ENCODE data around the gene AVPR2. TPM values are rescaled to one million over a fixed set of nuclear protein-coding genes. Genes with fewer than 3 reads are reported as not detected.
A peak's percentile ranks its signal among the peaks of the same experiment; 100 is the strongest.

The AVPR2 gene
- total and polyA plus RNA-seq, 5 donors = 1.6 to 4.1 (median 2.7) TPM

- peaks cover 4% of the 10 kb centered on the region for H3K4me1 ChIP-seq (ENCODE audit: control insufficient read depth, insufficient read depth, low read length)
- intact Hi-C loops (cut with DNase I) = no loop called here
- no peak overlapping the region for H3K4me3 ChIP-seq (ENCODE audit: low read length)
- ATAC-seq (no peak), DNase-seq (peak in 1 of 3 donors; percentile 22)
- 93% methylated on average over 13 of the region's 13 CpGs for WGBS
- H3K27me3 ChIP-seq (ENCODE audit: control insufficient read depth, insufficient read depth) = no peaks in the 10 kb centered on the region
- H3K27ac ChIP-seq (ENCODE audit: low read length) = no peak overlapping the region
- H3K9me3 ChIP-seq (ENCODE audit: control insufficient read depth, low read length) = no peaks in the 10 kb centered on the region
Measured at GRCh38 chrX:153919281-153919680, 14.8 kb downstream of the AVPR2 start.

- Histone ChIP-seq H3K27me3 (ENCODE audit: control insufficient read depth, insufficient read depth) (no peaks in the 10 kb centered on the region), H3K4me1 (ENCODE audit: control insufficient read depth, insufficient read depth, low read length) (peaks cover 4% of the 10 kb centered on the region), H3K9me3 (ENCODE audit: control insufficient read depth, low read length) (no peaks in the 10 kb centered on the region), H3K27ac (ENCODE audit: low read length) (no peak overlapping the region), H3K4me3 (ENCODE audit: low read length) (no peak overlapping the region)
- ATAC-seq = no peak
- WGBS = 95% methylated on average over 10 of the region's 14 CpGs
- DNase-seq = peak in 1 of 3 donors; percentile 41
- intact Hi-C loops (cut with DNase I) = loop anchor here in 1 of 4 donors (10.0 kb wide), 1 partner anchor 126 kb away; the partner anchor contains the start of genes IDH3G and SSR4
Measured at GRCh38 chrX:153920546-153920945, 16.1 kb downstream of the AVPR2 start.

GRCh38 chrX:153921070-153921469 is 16.6 kb downstream of the AVPR2 start:
- H3K4me3 ChIP-seq (ENCODE audit: low read length) = no peak overlapping the region
- 62% methylated on average over 16 of the region's 16 CpGs for WGBS
- intact Hi-C loops (cut with DNase I) = loop anchor here in 1 of 4 donors (10.0 kb wide), 1 partner anchor 126 kb away; the partner anchor contains the start of genes IDH3G and SSR4
- peak in 1 of 3 donors; percentile 56 for DNase-seq
- H3K4me1 ChIP-seq (ENCODE audit: control insufficient read depth, insufficient read depth, low read length) = peaks cover 4% of the 10 kb centered on the region
- no peak for ATAC-seq
- H3K27ac ChIP-seq (ENCODE audit: low read length) = no peak overlapping the region
- H3K27me3 ChIP-seq (ENCODE audit: control insufficient read depth, insufficient read depth) = no peaks in the 10 kb centered on the region
- H3K9me3 ChIP-seq (ENCODE audit: control insufficient read depth, low read length) = no peaks in the 10 kb centered on the region

- DNase-seq = peak in 2 of 3 donors; percentile 63 to 68
- intact Hi-C loops (cut with DNase I) = loop anchor here in 1 of 4 donors (10.0 kb wide), 1 partner anchor 127 kb away; the partner anchor contains the start of genes IDH3G and SSR4
- ATAC-seq = peak in 1 of 2 donors; percentile 8
Measured at GRCh38 chrX:153921511-153922446, 17.3 kb downstream of the AVPR2 start.

GRCh38 chrX:153922932-153923857 is 18.7 kb downstream of the AVPR2 start:
- peak overlapping the region; percentile 6 for H3K27ac ChIP-seq (ENCODE audit: low read length)
- intact Hi-C loops (cut with DNase I) = loop anchor here in 1 of 4 donors (10.0 kb wide), 1 partner anchor 128 kb away; the partner anchor contains the start of genes IDH3G and SSR4
- H3K4me3 ChIP-seq (ENCODE audit: low read length) = no peak overlapping the region
- DNase-seq (peak; percentile 83 to 94 (median 94)), ATAC-seq (peak; percentile 49 to 54)
- peaks cover 7% of the 10 kb centered on the region for H3K4me1 ChIP-seq (ENCODE audit: control insufficient read depth, insufficient read depth, low read length)
- no peaks in the 10 kb centered on the region for H3K27me3 ChIP-seq (ENCODE audit: control insufficient read depth, insufficient read depth)
- WGBS = 47% methylated on average over 25 of the region's 25 CpGs
- H3K9me3 ChIP-seq (ENCODE audit: control insufficient read depth, low read length) = no peaks in the 10 kb centered on the region

More at GRCh38 chrX:153921511-153922446, 17.3 kb downstream of the AVPR2 start:
- Histone ChIP-seq H3K27me3 (ENCODE audit: control insufficient read depth, insufficient read depth) (no peaks in the 10 kb centered on the region), H3K4me3 (ENCODE audit: low read length) (no peak overlapping the region), H3K9me3 (ENCODE audit: control insufficient read depth, low read length) (no peaks in the 10 kb centered on the region), H3K27ac (ENCODE audit: low read length) (no peak overlapping the region), H3K4me1 (ENCODE audit: control insufficient read depth, insufficient read depth, low read length) (peaks cover 4% of the 10 kb centered on the region)
- WGBS = 36% methylated on average over 40 of the region's 40 CpGs

GRCh38 chrX:153924149-153924861 is 19.8 kb downstream of the AVPR2 start:
- no peaks in the 10 kb centered on the region for H3K27me3 ChIP-seq (ENCODE audit: control insufficient read depth, insufficient read depth)
- H3K9me3 ChIP-seq (ENCODE audit: control insufficient read depth, low read length) = no peaks in the 10 kb centered on the region
- no peak overlapping the region for H3K4me3 ChIP-seq (ENCODE audit: low read length)
- ATAC-seq (peak in 1 of 2 donors; percentile 25), DNase-seq (peak; percentile 60 to 72 (median 70))
- peaks cover 7% of the 10 kb centered on the region for H3K4me1 ChIP-seq (ENCODE audit: control insufficient read depth, insufficient read depth, low read length)
- intact Hi-C loops (cut with DNase I) = loop anchor here in 1 of 4 donors (10.0 kb wide), 1 partner anchor 130 kb away; the partner anchor contains the start of genes IDH3G and SSR4
- peak overlapping the region; percentile 7 for H3K27ac ChIP-seq (ENCODE audit: low read length)
- WGBS = 13% methylated on average over 14 of the region's 14 CpGs

GRCh38 chrX:153925387-153925738 is 20.9 kb downstream of the AVPR2 start:
- DNase-seq (no peak), ATAC-seq (no peak)
- Histone ChIP-seq H3K4me1 (ENCODE audit: control insufficient read depth, insufficient read depth, low read length) (peaks cover 7% of the 10 kb centered on the region), H3K9me3 (ENCODE audit: control insufficient read depth, low read length) (no peaks in the 10 kb centered on the region), H3K27me3 (ENCODE audit: control insufficient read depth, insufficient read depth) (no peaks in the 10 kb centered on the region), H3K27ac (ENCODE audit: low read length) (peak overlapping the region; percentile 1), H3K4me3 (ENCODE audit: low read length) (no peak overlapping the region)
- intact Hi-C loops (cut with DNase I) = loop anchor here in 1 of 4 donors (10.0 kb wide), 1 partner anchor 131 kb away; the partner anchor contains the start of genes IDH3G and SSR4
- WGBS = 84% methylated on average over 3 of the region's 4 CpGs

- intact Hi-C loops (cut with DNase I) = loop anchor here in 1 of 4 donors (10.0 kb wide), 1 partner anchor 131 kb away; the partner anchor contains the start of genes IDH3G and SSR4
- Histone ChIP-seq H3K9me3 (ENCODE audit: control insufficient read depth, low read length) (no peaks in the 10 kb centered on the region), H3K27ac (ENCODE audit: low read length) (peak within 1 kb of the TSS; percentile 99), H3K4me1 (ENCODE audit: control insufficient read depth, insufficient read depth, low read length) (peaks cover 7% of the 10 kb centered on the region), H3K27me3 (ENCODE audit: control insufficient read depth, insufficient read depth) (no peaks in the 10 kb centered on the region), H3K4me3 (ENCODE audit: low read length) (peak within 1 kb of the TSS; percentile 5)
- peak in 2 of 3 donors; percentile 62 to 66 for DNase-seq
- 16% methylated on average over 53 of the region's 59 CpGs for WGBS
- no peak for ATAC-seq
Measured at GRCh38 chrX:153925739-153926551, 21.5 kb downstream of the AVPR2 start, which contains the start of gene ARHGAP4. Gene ARHGAP4 (minus strand): TSS chrX:153926264. CDS start chrX:153926202, 62 bp downstream.

- H3K27me3 ChIP-seq (ENCODE audit: control insufficient read depth, insufficient read depth) = no peaks in the 10 kb centered on the region
- H3K4me3 ChIP-seq (ENCODE audit: low read length) = no peak overlapping the region
- ATAC-seq (no peak), DNase-seq (no peak)
- peaks cover 7% of the 10 kb centered on the region for H3K4me1 ChIP-seq (ENCODE audit: control insufficient read depth, insufficient read depth, low read length)
- H3K9me3 ChIP-seq (ENCODE audit: control insufficient read depth, low read length) = no peaks in the 10 kb centered on the region
- intact Hi-C loops (cut with DNase I) = loop anchor here in 1 of 4 donors (10.0 kb wide), 1 partner anchor 132 kb away; the partner anchor contains the start of genes IDH3G and SSR4
- WGBS = 13% methylated on average over 4 of the region's 4 CpGs
- H3K27ac ChIP-seq (ENCODE audit: low read length) = peak overlapping the region; percentile 99
Measured at GRCh38 chrX:153926552-153926857, 22.0 kb downstream of the AVPR2 start.
